Fibroblast of pulmonary artery (primary cell): ENCODE measurements around the gene LIMCH1.
"Not testable (repeated sequence)": the region's sequence is repeated elsewhere in the genome, so short reads cannot be mapped to it uniquely, and the experiment has no call there.

ENCODE experiments used
- DNase-seq: peaks from one replicate; pipeline ENCODE4 v3.0.0-alpha.2; 2010; ENCODE audit warnings: low read depth
- H3K4me3 ChIP-seq: replicated peaks from 2 replicates; pipeline ENCODE4 v1.5.1; 2011; ENCODE audit warnings: low read depth, mild to moderate bottlenecking, control low read depth, low read length, moderate library complexity
- TF ChIP-seq, protein P1 (sequence below): IDR thresholded peaks from 2 replicates; pipeline ENCODE4 v1.5.1; 2011; ENCODE audit warnings: mild to moderate bottlenecking, control low read depth, low read length, inconsistent platforms; ENCODE audit errors: missing control alignments

The LIMCH1 gene, protein sequence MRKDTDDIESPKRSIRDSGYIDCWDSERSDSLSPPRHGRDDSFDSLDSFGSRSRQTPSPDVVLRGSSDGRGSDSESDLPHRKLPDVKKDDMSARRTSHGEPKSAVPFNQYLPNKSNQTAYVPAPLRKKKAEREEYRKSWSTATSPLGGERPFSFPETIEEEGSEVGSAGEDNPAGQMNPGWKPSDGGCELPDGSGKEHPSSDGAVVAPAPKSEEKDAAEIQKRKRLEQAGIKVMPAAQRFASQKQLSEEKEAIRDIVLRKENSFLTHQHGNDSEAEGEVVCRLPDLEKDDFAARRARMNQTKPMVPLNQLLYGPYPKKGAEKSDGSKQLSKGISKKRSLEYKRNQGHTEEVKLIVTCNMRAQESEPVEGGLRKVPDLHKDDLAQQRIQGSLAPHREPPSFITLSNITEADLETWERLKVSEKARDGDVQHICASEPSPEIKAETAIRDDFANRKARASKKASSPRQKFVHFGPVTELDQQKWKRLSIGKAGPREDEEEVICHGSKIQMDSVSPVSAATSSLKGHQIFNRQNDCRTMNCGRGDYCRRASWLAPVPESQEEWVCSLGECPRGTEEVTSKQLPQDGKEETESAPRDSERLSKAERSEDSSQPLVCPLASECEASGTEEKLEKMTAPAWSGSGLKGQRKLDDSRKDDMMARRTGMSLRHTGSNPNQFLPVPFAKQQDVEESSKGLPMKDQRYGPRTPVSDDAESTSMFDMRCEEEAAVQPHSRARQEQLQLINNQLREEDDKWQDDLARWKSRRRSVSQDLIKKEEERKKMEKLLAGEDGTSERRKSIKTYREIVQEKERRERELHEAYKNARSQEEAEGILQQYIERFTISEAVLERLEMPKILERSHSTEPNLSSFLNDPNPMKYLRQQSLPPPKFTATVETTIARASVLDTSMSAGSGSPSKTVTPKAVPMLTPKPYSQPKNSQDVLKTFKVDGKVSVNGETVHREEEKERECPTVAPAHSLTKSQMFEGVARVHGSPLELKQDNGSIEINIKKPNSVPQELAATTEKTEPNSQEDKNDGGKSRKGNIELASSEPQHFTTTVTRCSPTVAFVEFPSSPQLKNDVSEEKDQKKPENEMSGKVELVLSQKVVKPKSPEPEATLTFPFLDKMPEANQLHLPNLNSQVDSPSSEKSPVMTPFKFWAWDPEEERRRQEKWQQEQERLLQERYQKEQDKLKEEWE (N-terminal part only)

DNA sequence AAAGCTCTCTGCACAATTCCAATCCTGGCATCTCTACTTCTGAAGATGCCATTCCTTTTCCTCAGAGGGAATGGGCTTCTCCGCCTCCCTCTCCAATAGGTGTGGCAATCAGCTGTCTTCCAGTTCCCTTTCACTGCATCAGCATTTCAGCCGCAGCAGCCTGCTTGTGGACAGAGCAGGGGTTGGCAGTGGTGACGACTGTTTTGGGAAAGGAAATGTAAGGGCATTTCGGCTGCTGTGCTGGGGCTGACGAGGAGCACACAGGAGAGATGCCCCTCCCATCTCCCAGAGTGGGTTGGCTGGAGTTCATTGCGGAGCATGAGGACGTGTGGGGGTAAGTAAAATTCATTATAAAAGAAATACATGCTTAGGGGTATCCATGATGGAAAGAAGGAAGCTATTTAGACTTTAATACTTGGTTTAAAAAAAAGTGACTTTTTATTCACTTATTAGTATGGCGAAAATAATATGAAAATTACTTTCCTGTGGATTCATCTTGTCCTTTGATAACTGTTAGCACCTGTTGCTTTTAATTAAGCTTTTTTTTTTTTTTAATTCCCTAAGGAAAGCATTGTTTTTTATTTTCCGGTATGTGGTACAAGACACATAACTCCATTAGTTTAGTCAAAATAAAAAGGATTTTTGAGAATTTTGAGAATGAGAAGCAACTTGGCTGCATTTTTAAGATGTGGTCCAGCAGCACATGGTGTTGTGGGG lies at the start of gene LIMCH1:
LIMCH1 (plus strand) TSS at position 141 of the 717 bp plus-strand sequence. CDS start 67,839 bp downstream, outside the sequence.
- H3K4me3 ChIP-seq: no peak within 1 kb of the TSS
- DNase-seq: peak; percentile 22
- TF ChIP-seq, protein P1, sequence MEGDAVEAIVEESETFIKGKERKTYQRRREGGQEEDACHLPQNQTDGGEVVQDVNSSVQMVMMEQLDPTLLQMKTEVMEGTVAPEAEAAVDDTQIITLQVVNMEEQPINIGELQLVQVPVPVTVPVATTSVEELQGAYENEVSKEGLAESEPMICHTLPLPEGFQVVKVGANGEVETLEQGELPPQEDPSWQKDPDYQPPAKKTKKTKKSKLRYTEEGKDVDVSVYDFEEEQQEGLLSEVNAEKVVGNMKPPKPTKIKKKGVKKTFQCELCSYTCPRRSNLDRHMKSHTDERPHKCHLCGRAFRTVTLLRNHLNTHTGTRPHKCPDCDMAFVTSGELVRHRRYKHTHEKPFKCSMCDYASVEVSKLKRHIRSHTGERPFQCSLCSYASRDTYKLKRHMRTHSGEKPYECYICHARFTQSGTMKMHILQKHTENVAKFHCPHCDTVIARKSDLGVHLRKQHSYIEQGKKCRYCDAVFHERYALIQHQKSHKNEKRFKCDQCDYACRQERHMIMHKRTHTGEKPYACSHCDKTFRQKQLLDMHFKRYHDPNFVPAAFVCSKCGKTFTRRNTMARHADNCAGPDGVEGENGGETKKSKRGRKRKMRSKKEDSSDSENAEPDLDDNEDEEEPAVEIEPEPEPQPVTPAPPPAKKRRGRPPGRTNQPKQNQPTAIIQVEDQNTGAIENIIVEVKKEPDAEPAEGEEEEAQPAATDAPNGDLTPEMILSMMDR: no peak

DNA sequence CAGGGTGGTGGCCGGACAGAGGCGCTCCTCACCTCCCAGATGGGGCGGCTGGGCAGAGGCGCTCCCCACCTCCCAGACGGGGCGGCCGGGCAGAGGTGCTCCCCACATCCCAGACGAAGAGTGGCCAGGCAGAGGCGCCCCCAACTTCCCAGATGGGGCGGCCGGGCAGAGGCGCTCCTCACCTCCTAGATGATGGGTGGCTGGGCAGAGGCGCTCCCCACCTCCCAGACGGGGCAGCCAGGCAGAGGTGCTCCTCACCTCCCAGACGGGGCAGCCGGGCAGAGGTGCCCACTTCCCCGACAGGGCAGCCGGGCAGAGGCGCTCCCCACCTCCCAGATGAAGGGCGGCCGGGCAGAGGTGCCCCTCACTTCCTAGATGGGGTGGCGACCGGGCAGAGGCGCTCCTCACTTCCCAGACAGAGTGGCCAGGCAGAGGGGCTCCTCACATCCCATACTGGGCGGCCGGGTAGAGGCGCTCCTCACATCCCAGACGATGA lies 46.8 kb upstream of the LIMCH1 start:
- not testable (repeated sequence) for H3K4me3 ChIP-seq

DNA sequence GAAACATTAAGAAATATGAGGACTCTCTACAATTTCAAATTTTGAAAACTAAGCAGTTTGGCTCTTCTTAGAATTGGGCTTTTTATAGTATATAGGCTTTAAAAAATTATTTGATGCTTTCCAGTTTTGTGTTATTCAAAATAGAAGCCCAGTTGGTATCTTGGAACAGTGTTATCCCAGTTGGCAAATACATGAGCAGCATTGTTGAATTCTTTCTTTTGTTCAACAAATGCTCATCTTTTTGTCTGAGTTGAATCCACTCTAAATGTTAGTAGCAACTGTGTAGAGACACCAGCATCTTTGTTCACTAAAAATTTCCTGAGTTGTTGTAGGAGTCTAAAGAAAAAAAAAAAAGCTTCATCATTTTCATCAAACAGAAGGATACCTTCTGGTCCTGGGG lies 41.0 kb upstream of the LIMCH1 start:
- TF ChIP-seq, protein P1: no peak
- H3K4me3 ChIP-seq: no peak overlapping the region
- no peak for DNase-seq

More for the DNA sequence above, 46.8 kb upstream of the LIMCH1 start:
- not testable (repeated sequence) for DNase-seq

- TF ChIP-seq, protein P1: no peak
- H3K4me3 ChIP-seq: no peak overlapping the region
- no peak for DNase-seq
Measured at GRCh38 chr4:41498177-41498576, 39.8 kb upstream of the LIMCH1 start.

DNA sequence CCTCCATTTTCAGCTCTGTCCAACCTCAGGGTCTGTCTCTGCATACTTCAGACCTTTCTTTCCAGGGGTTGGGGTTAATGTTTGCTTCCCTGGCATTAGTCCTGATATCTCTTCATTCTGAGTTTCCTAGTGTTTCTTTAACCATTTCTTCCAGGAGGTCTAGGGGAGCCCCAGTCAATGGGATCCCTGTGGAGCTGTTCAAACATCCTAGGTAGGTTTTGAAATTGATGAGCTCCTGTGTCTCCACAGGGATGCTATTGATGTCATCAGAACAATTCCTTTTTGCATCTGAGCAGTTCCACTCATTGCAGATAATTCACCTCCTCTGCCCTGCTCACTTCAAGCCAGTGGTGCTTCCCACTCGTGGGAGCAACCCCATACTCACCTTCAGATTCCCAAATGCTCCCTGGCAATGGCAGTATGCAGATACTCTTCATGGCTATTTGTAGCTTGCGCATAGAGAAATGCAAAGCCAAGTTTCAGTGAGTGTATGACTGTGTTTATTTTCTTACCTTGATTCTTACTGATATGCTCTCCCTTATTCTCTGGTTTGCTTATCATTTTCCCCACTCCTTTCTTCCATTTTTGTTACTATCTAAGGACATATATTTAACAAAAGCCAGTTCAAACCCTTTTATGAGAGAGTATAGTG lies 33.7 kb upstream of the LIMCH1 start:
- DNase-seq: no peak
- H3K4me3 ChIP-seq: no peak overlapping the region
- TF ChIP-seq, protein P1: no peak

GRCh38 chr4:41505161-41505661 lies 32.7 kb upstream of the LIMCH1 start:
- no peak overlapping the region for H3K4me3 ChIP-seq
- DNase-seq: peak; percentile 20
- TF ChIP-seq, protein P1: no peak
